ENCODE measurements around the gene EIF2AK3.
"Not testable (repeated sequence)": the region's sequence is repeated elsewhere in the genome, so short reads cannot be mapped to it uniquely, and the experiment has no call there.

EIF2AK3 gene

DNA sequence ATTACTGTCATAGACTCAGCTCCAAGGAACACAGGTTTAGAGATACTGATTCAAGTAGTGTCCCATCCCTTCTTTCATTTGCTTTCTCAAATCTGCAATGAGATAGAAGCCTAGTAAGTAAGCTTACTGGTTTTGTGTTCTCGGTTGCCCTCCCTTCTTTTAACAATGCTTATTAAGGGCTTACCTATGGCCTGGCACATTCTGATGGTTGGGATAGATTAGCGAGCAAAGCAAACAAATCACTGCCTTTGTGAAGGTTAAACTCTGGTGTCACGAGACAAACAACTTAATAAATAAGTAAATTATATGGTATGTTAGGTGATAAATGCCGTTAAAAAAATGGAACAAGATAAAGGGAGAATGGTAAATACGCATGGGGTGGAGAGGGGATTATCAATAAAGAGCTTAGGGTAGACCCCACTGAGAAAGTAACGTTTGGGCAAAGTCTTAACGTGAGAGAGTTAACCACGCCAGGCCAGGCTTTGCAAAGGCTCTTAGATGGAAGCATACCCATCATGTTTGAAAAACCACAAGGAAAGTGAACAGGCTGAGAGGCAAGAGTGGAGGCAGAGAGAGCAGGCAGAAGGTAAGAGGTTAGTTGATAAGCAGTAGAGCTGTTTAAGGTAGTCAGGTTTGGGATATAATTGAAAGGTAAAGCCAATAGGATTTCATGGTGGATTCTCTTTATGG lies 31.0 kb downstream of the EIF2AK3 start:
- peak; percentile 46 for DNase-seq (ENCODE audit: low read depth)

DNA sequence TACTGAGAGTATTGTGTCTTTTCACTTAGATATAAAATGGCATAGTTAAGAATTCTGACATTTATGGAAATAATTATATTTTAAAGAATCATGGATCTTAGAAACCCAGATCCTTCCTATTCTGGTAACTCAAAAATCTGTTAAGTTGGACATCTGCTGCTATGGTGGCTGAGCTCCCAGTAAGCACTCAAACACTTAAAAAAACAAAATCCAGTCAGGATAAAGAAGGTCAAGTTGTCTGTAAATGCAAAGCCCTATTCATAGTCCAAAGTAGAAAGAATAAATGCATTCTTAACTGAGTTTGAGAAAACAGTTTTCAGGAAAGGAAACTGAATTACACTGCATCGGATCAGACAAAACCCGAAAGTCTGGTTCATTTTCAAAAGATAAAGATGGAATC lies 35.6 kb downstream of the EIF2AK3 start:
- no peak for DNase-seq (ENCODE audit: low read depth)

- DNase-seq (ENCODE audit: low read depth): peak; percentile 65
Measured at GRCh38 chr2:88590998-88591613, 36.2 kb downstream of the EIF2AK3 start.

DNA sequence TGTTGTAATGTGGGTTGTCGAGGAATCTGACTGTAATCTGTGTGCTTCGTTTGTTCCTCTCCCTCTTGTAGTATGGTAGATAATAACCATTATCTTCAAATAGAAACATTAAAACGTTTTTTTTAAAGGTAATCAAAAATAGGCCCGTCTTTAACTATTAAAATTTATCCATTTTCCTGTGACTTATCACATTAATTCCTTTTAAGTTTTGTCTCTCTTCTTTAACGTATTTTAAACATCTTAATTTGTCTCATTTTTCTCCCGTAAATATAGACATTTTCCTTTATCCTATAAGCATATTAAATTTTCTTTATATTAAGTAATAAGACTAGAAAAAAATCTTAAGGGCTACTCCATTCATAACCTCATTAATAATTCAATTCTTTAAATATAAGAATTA lies 41.3 kb downstream of the EIF2AK3 start:
- no peak for DNase-seq (ENCODE audit: low read depth)

- peak; percentile 43 for DNase-seq (ENCODE audit: low read depth)
Measured at GRCh38 chr2:88582030-88582429, 45.2 kb downstream of the EIF2AK3 start.

DNA sequence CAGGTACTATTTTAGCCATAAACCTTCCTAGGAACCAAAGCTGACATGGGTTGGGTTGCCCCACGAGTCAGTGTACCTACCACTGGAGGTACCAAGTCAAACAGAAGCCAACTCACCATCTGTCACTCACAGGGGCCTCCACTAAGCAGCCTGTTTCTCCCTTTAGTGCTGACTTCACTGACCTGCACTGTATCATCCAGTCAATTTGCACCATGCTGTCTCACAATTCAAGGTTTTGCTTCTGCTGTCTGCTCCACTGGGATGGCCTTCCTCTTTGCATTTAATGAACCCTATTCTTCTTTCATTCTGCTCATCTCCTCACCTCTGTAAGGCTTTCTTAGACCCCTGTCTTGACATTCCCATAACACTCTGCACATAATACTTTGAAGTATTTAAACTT lies 47.2 kb downstream of the EIF2AK3 start:
- DNase-seq (ENCODE audit: low read depth): no peak

DNA sequence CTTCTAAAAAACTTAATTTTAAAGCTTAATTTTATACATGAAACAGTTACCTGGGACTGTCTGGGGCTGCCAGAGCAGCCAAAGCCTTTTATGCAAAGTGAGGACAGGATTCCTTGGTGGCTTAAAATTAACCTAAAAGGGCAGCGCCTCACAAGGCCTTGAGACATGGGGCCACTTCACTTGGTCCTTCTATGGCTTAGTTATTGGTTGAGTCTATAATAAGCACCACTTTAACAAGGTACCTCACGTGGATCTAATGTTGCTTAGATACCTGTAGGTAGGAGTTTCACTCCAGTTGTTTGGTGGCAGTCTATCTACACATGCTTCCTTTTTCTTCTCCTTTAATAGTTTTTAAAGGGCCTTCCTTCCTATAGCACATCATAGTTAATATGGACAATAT lies 51.6 kb downstream of the EIF2AK3 start:
- DNase-seq (ENCODE audit: low read depth): no peak

GRCh38 chr2:88575051-88575450 lies 52.2 kb downstream of the EIF2AK3 start:
- DNase-seq (ENCODE audit: low read depth): peak; percentile 24

- DNase-seq (ENCODE audit: low read depth): no peak
Measured at GRCh38 chr2:88574445-88574844, 52.8 kb downstream of the EIF2AK3 start.

DNA sequence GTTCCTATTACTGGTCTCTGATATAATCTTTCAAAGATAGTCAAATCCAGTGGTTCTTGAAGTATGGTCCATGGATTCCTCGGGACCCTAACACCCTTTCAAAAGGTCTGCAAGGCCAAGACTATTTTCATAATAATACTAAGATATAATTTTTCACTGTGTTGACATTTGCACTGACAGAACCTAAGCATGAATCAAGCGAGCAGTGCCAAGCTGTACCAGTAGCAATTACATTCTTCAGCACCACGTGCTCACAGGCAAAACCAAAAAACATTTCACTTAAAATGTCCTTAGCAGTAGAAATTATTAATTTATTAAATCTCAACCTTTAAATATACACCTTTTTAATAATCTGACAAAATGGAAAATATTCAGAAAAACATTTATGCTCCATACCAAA lies 59.1 kb downstream of the EIF2AK3 start:
- no peak for DNase-seq (ENCODE audit: low read depth)

DNA sequence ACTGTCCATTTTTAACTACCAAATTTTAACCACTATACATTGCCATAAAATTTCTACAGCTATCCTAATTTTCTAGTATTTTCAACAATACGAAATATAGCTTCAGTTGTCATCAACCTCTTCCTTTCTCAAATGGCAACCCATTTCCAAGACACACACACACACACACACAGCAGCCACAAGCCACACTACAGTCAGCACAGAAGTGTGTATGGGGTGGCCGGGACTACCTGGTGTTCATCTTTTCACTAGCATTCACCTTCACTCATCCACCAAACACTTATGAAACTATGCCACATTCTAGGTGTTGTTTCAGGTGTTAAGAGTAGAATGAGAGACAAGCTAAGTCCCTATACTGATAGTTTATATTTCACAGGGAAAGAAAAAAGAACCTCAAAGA lies 62.9 kb downstream of the EIF2AK3 start:
- no peak for DNase-seq (ENCODE audit: low read depth)

- no peak for DNase-seq (ENCODE audit: low read depth)
Measured at GRCh38 chr2:88563129-88563528, 64.1 kb downstream of the EIF2AK3 start.

GRCh38 chr2:88561646-88562388 lies 65.4 kb downstream of the EIF2AK3 start:
- no peak for DNase-seq (ENCODE audit: low read depth)

GRCh38 chr2:88560619-88561307 lies 66.5 kb downstream of the EIF2AK3 start:
- no peak for DNase-seq (ENCODE audit: low read depth)

- DNase-seq (ENCODE audit: low read depth): no peak
Measured at GRCh38 chr2:88557290-88557689, 70.0 kb downstream of the EIF2AK3 start.

DNA sequence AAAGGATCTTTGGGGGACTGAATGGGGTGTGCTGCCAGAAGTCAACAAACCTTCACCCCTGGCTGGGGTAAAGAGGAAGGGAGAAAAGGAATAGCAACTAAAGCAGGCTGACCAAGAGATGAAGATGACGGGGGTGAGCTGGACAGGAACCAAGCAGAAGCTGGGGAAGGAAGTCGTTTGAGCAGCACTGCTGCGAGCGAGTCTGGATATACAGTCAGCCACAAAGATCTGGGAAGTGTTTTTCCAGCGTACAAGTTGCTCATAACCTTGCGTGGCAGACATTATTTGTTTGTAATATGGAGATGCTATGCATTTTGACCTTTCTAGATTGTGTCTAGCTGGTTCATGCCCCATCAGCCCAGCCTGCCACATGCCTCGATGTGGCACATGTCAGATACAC lies 71.2 kb downstream of the EIF2AK3 start:
- DNase-seq (ENCODE audit: low read depth): no peak

DNA sequence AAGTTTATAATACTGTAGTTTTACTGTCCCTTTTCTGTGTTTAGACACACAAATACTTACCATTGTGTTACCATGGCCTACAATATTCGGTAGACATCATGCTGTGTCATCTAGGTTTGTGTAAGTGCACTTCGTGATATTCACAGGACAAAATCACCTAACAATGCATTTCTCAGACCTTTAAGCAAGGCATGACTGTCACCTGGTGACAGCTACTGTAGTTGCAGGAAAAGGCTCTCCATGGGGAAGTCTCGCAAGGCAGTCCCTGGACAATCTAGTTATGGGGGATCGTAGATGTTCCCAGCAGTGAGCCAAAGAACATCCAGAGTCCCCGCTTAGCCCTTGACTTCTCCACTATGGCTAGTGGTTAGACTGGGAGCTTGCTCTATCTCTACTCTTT lies 73.1 kb downstream of the EIF2AK3 start:
- DNase-seq (ENCODE audit: low read depth): no peak

DNA sequence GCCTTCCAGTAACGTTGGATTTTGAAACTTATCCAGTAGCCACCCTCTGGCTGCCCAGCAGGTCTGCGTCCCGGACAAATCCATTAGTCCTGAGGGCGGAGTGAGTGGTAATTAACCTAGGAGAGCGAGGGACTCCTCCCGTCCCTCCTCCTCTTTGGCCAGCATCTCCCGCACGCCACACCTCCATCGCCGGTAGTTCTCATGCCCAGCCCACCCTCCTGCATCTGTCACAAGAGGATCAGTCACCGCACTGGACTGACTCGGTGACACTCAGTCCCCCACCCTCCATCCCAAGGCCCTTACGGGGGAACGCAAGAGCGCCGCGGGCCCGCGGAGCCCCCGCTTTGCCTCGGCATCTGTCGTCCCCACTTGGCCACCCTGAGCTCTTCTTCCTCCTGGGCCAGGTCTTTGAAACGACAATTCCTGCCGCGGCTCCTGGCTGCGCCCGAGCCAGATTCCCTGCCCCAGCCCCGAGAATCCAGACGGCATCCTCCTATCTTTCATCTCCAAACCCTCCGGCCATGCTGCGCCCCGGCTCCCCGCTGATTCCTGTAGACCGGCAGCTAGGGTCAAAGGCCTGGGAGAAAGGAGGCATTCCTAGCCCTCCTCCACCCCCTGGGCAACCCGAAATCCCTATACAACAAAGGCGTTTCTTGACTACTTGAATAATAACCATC lies 77.5 kb downstream of the EIF2AK3 start:
- DNase-seq (ENCODE audit: low read depth): no peak

GRCh38 chr2:88546291-88546690 lies 81.0 kb downstream of the EIF2AK3 start:
- not testable (repeated sequence) for DNase-seq (ENCODE audit: low read depth)

GRCh38 chr2:88545118-88545517 lies 82.1 kb downstream of the EIF2AK3 start:
- peak; percentile 66 for DNase-seq (ENCODE audit: low read depth)

GRCh38 chr2:88543541-88544057 lies 83.7 kb downstream of the EIF2AK3 start:
- no peak for DNase-seq (ENCODE audit: low read depth)

DNA sequence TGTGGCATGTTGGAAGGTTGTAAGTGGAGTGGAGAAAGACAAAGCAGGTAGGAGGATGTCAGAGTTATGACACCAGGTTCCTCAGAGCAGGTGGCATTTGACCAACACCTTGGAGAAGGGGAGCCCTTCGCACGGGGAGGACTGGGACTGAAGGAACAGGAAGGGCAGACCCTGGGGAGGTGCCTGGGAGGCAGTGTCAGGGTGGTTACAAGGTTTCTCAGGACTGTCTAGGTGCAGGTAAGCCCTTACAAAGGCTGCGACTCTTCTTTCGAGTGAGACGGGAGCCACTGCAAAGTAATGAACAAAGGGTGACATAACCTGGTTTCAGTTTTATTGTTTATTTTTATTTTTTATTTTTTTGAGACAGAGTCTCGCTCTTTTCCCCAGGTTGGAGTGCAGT lies 84.6 kb downstream of the EIF2AK3 start:
- no peak for DNase-seq (ENCODE audit: low read depth)

Data from iris pigment epithelial cell (primary cell).